GM13976 (cell line): ENCODE results near the gene TECPR2.

Source experiments
- DNase-seq: peaks from one replicate; pipeline ENCODE4 v3.0.0; 2012; ENCODE audit warnings: low spot score
- CTCF ChIP-seq: IDR thresholded peaks from 2 replicates; pipeline ENCODE4 v1.5.1; 2012; ENCODE audit warnings: borderline replicate concordance, mild to moderate bottlenecking; ENCODE audit not compliant: insufficient read depth; ENCODE audit errors: extremely low read depth, missing control alignments, control extremely low read depth
- in situ Hi-C: fragments of 300-500 bp; cut with MboI; formaldehyde crosslinking; loops from one replicate; pipeline ENCODE4 v1.12.0; 2022; ENCODE audit warnings: low sequenced_read_pairs, mixed read lengths, inconsistent platforms; ENCODE audit not compliant: unreplicated experiment

TECPR2 gene

DNA sequence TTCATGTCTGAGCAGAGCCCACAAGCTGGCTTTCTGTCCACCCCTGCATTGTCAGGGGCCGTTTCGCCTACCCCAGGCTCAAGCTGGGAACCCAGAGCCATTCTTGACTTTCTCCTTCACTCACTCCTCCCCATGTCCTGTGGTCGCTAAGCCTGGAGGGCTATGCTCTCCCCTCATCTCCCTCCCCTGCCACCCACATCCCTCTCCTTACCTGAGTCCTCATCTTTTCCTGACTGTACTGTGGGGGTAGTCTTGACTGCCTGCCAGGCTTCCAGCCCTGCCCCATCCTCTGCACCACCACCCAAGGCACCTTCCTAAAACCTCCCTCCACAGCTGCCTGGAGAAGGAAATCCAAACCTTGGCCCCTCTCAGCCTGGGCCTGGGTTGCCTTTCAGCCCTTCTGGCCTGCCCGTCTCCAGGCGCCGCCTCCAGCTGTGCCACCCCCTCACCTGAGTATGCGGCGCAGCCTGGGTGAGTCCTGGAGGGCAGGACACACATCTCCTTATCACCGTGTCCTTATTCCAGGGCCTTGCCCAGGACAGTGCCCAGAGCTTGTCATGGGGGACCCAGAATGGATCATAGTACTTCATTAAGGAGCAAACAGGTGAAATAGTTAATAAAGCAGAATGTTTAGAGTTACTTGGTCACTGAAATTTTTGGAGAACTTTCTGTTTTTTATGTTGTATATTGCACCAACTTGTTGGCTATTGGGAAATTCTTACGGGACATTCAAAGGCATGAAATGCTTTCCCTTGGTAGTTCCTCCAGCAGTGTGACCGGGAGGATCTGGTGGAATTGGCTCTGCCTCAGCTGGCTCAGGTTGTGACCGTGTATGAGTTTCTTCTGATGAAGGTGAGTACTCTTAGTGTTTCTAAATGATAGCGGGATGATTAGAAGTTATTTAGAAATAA lies 28.7 kb upstream of the TECPR2 start:
- in situ Hi-C loops: no loop called here
- no peak for DNase-seq
- TF ChIP-seq CTCF: no peak

GRCh38 chr14:102335163-102335562 lies 27.6 kb upstream of the TECPR2 start:
- DNase-seq: no peak
- in situ Hi-C loops: no loop called here
- TF ChIP-seq CTCF: no peak

GRCh38 chr14:102338724-102339123 lies 24.0 kb upstream of the TECPR2 start:
- in situ Hi-C loops: no loop called here
- TF ChIP-seq CTCF: no peak
- DNase-seq: no peak

GRCh38 chr14:102341566-102341965 lies 21.2 kb upstream of the TECPR2 start:
- in situ Hi-C loops: no loop called here
- TF ChIP-seq CTCF: no peak
- DNase-seq: no peak

DNA sequence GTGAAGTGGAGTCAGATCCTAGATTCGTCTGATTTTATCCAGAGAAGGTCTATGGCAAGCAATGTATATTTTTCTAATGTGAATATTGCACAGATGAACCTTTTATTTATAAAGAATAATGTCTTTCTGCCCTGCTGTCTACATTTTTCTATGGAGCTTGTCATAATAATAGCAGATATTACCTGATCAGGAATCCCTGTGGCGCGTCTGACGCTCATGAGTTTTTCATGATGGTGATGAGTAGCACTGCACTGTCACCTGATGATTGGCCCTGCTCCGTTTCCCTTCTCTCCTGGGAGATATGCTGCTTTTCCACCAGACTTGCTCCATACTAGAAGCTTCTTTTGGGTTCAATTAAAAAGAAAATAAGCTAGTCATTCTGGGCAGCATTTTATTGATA lies 20.5 kb upstream of the TECPR2 start:
- in situ Hi-C loops: no loop called here
- TF ChIP-seq CTCF: no peak
- DNase-seq: no peak

GRCh38 chr14:102344084-102344483 lies 18.7 kb upstream of the TECPR2 start:
- TF ChIP-seq CTCF: no peak
- in situ Hi-C loops: no loop called here
- no peak for DNase-seq
